ENCODE data around the gene ADRB2.

- TF ChIP-seq POLR2AphosphoS5 (IDR thresholded peaks at IDR 0.05; ENCODE audit: low read depth, low read length) (no peak), POLR2A (IDR thresholded peaks at IDR 0.05; ENCODE audit: low read depth, low read length) (no peak)
Measured at GRCh38 chr5:148838357-148838756, 11.9 kb downstream of the ADRB2 start.
